Thymus (tissue), 11 donors: ENCODE measurements around the gene GDF7. TPM values are rescaled to one million over a fixed set of nuclear protein-coding genes. Genes with fewer than 3 reads are reported as not detected.

Experiments
- DNase-seq, 9 donors: peaks; one replicate each; pipeline ENCODE4 v3.0.0-alpha.2; 2013; ENCODE audit warnings: low spot score in 9 of 9, low read depth in 6 of 9, missing footprints in 1 of 9
- H3K27ac ChIP-seq, 2 donors: one replicate each; pipeline ENCODE4 v1.5.1; 2013; ENCODE audit warnings: control low read depth in 1 of 2, low read depth in 1 of 2, low read length in 1 of 2, mild to moderate bottlenecking in 1 of 2, moderate library complexity in 1 of 2
- H3K27me3 ChIP-seq, 2 donors: one replicate each; pipeline ENCODE4 v1.5.1; 2013; ENCODE audit warnings: low read length in 1 of 2; ENCODE audit not compliant: control insufficient read depth in 2 of 2, insufficient read depth in 1 of 2
- H3K36me3 ChIP-seq, 2 donors: one replicate each; pipeline ENCODE4 v1.5.1; 2013; ENCODE audit warnings: low read length in 1 of 2, mild to moderate bottlenecking in 1 of 2, moderate library complexity in 1 of 2; ENCODE audit not compliant: control insufficient read depth in 2 of 2, insufficient read depth in 2 of 2
- H3K4me1 ChIP-seq, 2 donors: one replicate each; pipeline ENCODE4 v1.5.1; 2013; ENCODE audit warnings: low read length in 2 of 2; ENCODE audit not compliant: control insufficient read depth in 2 of 2, insufficient read depth in 2 of 2
- H3K4me3 ChIP-seq, 2 donors: one replicate each; pipeline ENCODE4 v1.5.1; 2013; ENCODE audit warnings: low read length in 2 of 2, control low read depth in 1 of 2, mild to moderate bottlenecking in 1 of 2
- H3K9me3 ChIP-seq, 2 donors: one replicate each; pipeline ENCODE4 v1.5.1; 2013; ENCODE audit warnings: low read length in 1 of 2, mild to moderate bottlenecking in 1 of 2; ENCODE audit not compliant: control insufficient read depth in 2 of 2, insufficient read depth in 1 of 2
- WGBS: extraction: QIAGEN DNeasy Blood & Tissue Kit; methylation state at CpG from one replicate; pipeline ENCODE4 v1.1.7; 2013; 5-methylcytosine and 5-hydroxymethylcytosine counted together
- polyA plus RNA-seq: library from polyadenylated mRNA; stranded (reverse); fragments of 200-250 nt; gene quantifications from one replicate; pipeline ENCODE4 v1.2.3, GENCODE V29; 2013
- total RNA-seq: library from RNA; stranded (reverse); fragments of 120-200 nt; gene quantifications from one replicate; pipeline ENCODE4 v1.2.4, GENCODE V29; 2013
- donor health status: healthy.

The GDF7 gene
- total and polyA plus RNA-seq, 2 donors, result 0.09 to 0.34 TPM

DNA sequence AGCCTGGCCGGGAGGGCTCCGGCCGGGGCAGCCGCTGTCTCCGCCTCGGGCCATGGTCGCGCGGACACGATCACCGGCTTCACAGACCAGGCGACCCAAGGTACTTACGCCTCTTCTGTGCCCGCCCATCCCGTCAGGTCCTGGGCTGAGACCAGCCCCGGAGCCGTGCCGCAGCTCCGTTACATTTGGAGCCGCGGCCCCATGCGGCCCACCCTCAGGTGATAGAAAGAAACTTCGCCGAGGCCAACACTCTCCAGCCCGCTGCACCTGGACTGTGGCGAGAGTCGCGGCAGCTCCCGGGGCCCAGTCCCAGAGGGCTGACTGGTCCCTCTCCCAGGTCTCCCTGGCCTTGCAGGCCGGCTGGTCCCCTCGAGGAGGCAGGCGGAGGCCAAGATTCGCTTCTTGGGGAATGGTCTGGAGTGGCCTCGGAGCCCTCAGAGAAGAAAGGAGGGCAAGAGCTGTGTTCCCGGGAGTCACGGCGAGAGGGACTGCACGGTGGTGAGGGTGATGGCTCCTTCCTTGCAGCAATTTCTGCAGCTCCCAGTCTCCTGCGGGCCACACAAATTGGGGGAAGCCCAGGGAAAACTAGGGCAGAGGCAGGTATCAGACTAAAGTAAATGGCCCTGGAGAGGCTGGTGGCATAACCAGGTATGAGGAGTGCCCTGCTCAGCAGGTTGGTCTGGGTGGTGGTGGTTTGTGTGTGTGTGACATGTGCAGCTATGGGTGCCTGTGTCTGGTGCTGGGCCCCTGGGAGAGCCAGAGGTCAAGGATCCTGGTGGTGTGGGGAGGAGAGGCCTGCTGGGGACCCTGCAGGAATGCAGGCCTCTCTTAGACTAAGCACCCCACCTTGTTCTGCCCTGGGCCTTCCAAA lies 822 bp downstream of the GDF7 start:
- no peaks in the 10 kb centered on the region for H3K36me3 ChIP-seq
- H3K9me3 ChIP-seq, result peaks cover 0 to 9% of the 10 kb centered on the region in 2 donors
- no peak for DNase-seq
- peaks cover 86 to 98% of the 10 kb centered on the region in 2 donors for H3K27me3 ChIP-seq
- peak overlapping the region in 1 of 2 donors; percentile 33 for H3K4me3 ChIP-seq
- 28% methylated on average over 39 of the region's 39 CpGs for WGBS
- no peak overlapping the region for H3K27ac ChIP-seq
- peaks cover 0 to 3% of the 10 kb centered on the region in 2 donors for H3K4me1 ChIP-seq

- Histone ChIP-seq H3K9me3 (peaks cover 0 to 9% of the 10 kb centered on the region in 2 donors), H3K36me3 (no peaks in the 10 kb centered on the region), H3K4me1 (peaks cover 0 to 3% of the 10 kb centered on the region in 2 donors), H3K4me3 (no peak overlapping the region), H3K27me3 (peaks cover 80 to 98% of the 10 kb centered on the region in 2 donors), H3K27ac (no peak overlapping the region)
- DNase-seq, result no peak
- WGBS, result 93% methylated on average over 6 of the region's 6 CpGs
Observed at GRCh38 chr2:20668451-20668850, 1.5 kb downstream of the GDF7 start.

DNA sequence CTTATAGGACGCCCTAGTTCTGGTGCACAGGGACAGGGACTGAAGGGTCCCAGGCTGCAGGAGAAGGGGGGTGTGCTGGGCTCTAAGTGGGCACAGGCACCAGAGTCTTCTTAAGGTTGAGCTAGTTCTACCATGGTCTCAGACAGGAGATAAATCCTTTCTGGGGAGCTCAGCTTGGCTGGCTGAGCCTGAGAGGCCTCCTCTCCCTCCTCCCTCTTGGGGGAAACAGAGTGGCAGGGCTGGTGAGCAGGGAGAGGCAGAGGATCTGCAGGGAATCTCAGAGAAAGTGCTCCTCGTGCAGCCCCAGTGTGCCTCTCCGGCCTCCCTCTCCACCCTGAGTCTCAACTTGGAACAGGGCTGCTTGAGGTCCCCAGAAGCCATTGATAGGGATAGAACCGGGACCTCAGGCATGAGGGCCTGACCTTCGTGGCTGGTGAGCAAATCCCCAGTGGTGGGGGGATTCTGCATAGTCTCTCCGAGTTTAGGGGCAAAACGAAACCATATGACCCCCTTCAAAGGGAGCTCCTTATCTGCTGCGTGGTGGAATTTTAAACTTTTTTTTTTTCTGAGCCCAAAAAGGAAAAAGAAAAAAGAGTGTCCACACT lies 2.0 kb downstream of the GDF7 start:
- WGBS, result 66% methylated on average over 8 of the region's 8 CpGs
- Histone ChIP-seq H3K27me3 (peaks cover 80 to 98% of the 10 kb centered on the region in 2 donors), H3K4me1 (peaks cover 0 to 3% of the 10 kb centered on the region in 2 donors), H3K36me3 (no peaks in the 10 kb centered on the region), H3K27ac (no peak overlapping the region), H3K9me3 (peaks cover 0 to 9% of the 10 kb centered on the region in 2 donors), H3K4me3 (no peak overlapping the region)
- DNase-seq, result no peak

GRCh38 chr2:20669562-20670314 lies 2.8 kb downstream of the GDF7 start:
- Histone ChIP-seq H3K36me3 (no peaks in the 10 kb centered on the region), H3K9me3 (peaks cover 0 to 9% of the 10 kb centered on the region in 2 donors), H3K27ac (no peak overlapping the region), H3K4me1 (peaks cover 0 to 3% of the 10 kb centered on the region in 2 donors), H3K4me3 (no peak overlapping the region), H3K27me3 (peaks cover 72 to 98% of the 10 kb centered on the region in 2 donors)
- no peak for DNase-seq
- WGBS, result 49% methylated on average over 45 of the region's 45 CpGs

GRCh38 chr2:20670315-20671035 lies 3.5 kb downstream of the GDF7 start:
- Histone ChIP-seq H3K4me1 (peaks cover 0 to 3% of the 10 kb centered on the region in 2 donors), H3K27ac (no peak overlapping the region), H3K27me3 (peaks cover 65 to 98% of the 10 kb centered on the region in 2 donors), H3K9me3 (peaks cover 0 to 9% of the 10 kb centered on the region in 2 donors), H3K4me3 (no peak overlapping the region), H3K36me3 (no peaks in the 10 kb centered on the region)
- 50% methylated on average over 83 of the region's 83 CpGs for WGBS
- DNase-seq, result no peak

- WGBS, result 49% methylated on average over 60 of the region's 60 CpGs
- no peak overlapping the region for H3K27ac ChIP-seq
- no peak overlapping the region for H3K4me3 ChIP-seq
- H3K9me3 ChIP-seq, result peaks cover 0 to 9% of the 10 kb centered on the region in 2 donors
- H3K36me3 ChIP-seq, result no peaks in the 10 kb centered on the region
- no peak for DNase-seq
- peaks cover 0 to 3% of the 10 kb centered on the region in 2 donors for H3K4me1 ChIP-seq
- peaks cover 58 to 95% of the 10 kb centered on the region in 2 donors for H3K27me3 ChIP-seq
Observed at GRCh38 chr2:20671036-20671735, 4.2 kb downstream of the GDF7 start.

GRCh38 chr2:20671736-20672080 lies 4.8 kb downstream of the GDF7 start:
- Histone ChIP-seq H3K9me3 (peaks cover 0 to 9% of the 10 kb centered on the region in 2 donors), H3K4me1 (peaks cover 0 to 2% of the 10 kb centered on the region in 2 donors), H3K36me3 (no peaks in the 10 kb centered on the region), H3K4me3 (no peak overlapping the region), H3K27ac (no peak overlapping the region), H3K27me3 (peaks cover 53 to 90% of the 10 kb centered on the region in 2 donors)
- no peak for DNase-seq
- WGBS, result 44% methylated on average over 13 of the region's 13 CpGs

DNA sequence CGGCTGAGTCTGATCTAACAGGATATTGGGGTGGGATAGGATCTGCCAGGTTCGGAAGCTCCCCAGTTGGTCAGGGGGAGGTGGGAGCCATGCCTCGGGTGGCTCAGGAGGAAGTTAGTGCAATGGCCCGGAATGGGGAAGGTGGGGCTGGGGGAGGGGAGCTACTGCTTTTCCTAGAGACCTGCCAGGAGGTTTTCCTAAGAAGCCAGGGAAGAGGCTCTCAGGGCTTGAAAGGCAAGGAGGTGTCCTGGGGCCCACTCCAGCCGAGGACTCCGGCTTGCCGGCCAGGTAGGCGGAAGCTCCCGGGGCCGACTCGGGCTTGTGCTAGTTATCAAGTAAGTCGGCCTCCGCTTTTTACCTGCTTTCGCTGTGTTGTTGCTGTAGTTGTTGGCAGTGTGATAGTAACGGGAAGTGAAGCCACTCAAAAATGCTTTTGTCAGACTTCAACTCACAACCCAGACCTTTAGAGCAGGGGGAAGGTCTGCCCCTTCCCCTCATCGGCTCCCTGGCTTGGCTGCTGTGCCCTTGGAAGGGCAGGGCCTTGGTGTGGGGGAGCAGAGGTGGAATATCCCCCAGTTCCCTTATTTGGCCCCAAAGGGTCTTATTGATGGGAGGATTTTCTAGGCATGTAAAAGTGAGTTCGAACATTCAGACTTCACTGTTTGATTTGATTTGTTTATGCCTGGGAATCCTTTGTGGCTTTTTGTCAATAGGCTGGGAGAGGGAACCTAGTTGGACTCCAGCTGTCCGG lies 5.4 kb downstream of the GDF7 start:
- Histone ChIP-seq H3K4me3 (no peak overlapping the region), H3K27me3 (peaks cover 48 to 86% of the 10 kb centered on the region in 2 donors), H3K4me1 (no peaks in the 10 kb centered on the region), H3K9me3 (peaks cover 0 to 9% of the 10 kb centered on the region in 2 donors), H3K27ac (no peak overlapping the region), H3K36me3 (no peaks in the 10 kb centered on the region)
- no peak for DNase-seq
- WGBS, result 56% methylated on average over 18 of the region's 18 CpGs
